ENCODE measurements around the gene TST.

Gene TST

DNA sequence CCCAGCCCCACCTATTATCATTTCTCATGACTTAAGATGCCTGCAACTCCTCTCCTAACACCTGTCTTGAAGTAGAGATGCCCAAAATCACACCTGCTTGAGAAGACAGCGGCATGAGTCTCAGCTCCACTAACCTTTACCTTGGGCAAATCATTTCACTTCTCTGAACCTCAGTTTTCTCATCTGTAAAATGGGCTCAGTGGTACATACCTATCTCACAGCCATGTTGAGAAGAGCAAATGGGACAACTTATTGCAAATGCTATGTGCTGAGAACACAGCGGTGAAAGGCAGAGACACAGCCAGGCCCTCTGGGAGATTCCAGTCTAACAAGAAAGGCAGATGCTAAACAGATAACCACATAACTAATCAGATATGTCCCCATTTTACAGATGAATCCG, 7.8 kb downstream of the TST start:
- no peaks in the 10 kb centered on the region for H3K9me3 ChIP-seq (ENCODE audit: control insufficient read depth, insufficient read depth, low read depth, low read length)
- no peak overlapping the region for H3K9ac ChIP-seq (ENCODE audit: low read length)
- H3K36me3 ChIP-seq (ENCODE audit: control insufficient read depth, insufficient read depth, low read length) = peaks cover 3% of the 10 kb centered on the region; the same call in 1 of the 2 replicates
- H3K27ac ChIP-seq (ENCODE audit: low read depth, low read length) = no peak overlapping the region
- H3K27me3 ChIP-seq (ENCODE audit: control insufficient read depth, insufficient read depth, low read length) = peaks cover 12% of the 10 kb centered on the region
- H3K4me3 ChIP-seq (ENCODE audit: low read depth, low read length) = no peak overlapping the region
- 0 out of 2 replicates have a peak, but pooled peaks cover 3% of the 10 kb centered on the region for H3K4me1 ChIP-seq (ENCODE audit: control insufficient read depth, insufficient read depth, low read length)

DNA sequence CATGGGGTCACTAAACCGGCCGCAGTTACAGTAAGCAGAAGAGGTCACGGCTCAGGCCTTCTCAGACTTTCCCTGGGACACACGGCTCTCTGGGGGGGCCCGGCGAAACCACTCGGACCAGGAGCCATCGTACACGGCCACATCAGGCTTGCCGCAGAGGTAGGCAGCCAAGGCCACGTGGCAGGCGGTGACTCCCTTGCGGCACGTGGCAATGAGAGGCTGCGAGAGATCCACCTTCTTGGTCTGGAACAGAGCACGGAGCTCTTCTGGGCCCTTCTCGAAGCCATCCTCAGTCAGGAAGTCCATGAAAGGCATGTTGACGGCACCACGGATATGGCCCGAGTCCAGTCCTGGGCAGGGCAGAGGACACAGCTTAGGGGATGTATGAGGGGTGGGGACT, 8.3 kb downstream of the TST start:
- H3K27me3 ChIP-seq (ENCODE audit: control insufficient read depth, insufficient read depth, low read length) = peaks cover 12% of the 10 kb centered on the region
- H3K36me3 ChIP-seq (ENCODE audit: control insufficient read depth, insufficient read depth, low read length) = no peaks in the 10 kb centered on the region
- no peak overlapping the region for H3K4me3 ChIP-seq (ENCODE audit: low read depth, low read length)
- no peaks in the 10 kb centered on the region for H3K9me3 ChIP-seq (ENCODE audit: control insufficient read depth, insufficient read depth, low read depth, low read length)
- no peak overlapping the region for H3K9ac ChIP-seq (ENCODE audit: low read length)
- no peak overlapping the region for H3K27ac ChIP-seq (ENCODE audit: low read depth, low read length)
- 0 out of 2 replicates have a peak, but pooled peaks cover 3% of the 10 kb centered on the region for H3K4me1 ChIP-seq (ENCODE audit: control insufficient read depth, insufficient read depth, low read length)

DNA sequence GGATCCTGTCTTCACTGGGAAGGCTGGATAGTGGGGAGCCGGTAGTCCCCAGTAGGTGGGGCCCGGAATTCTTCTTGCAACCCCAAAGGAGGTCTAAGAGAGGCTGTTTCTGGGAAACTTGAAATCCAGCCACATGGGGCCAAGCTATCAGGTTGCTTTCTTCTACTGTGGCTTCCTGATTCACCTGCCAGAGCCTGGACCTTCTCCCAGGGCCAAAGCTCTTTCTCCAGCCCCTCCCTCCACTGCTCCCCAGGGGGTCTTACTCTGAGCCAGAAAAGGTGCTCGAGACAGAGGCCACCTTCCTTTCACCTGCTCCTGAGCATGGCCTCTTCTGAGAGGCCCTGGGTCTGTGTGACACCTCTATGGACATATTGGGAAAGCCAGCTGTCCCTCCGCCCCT, 9.1 kb downstream of the TST start:
- Histone ChIP-seq H3K9ac (ENCODE audit: low read length) (no peak overlapping the region), H3K27ac (ENCODE audit: low read depth, low read length) (no peak overlapping the region), H3K4me3 (ENCODE audit: low read depth, low read length) (no peak overlapping the region), H3K36me3 (ENCODE audit: control insufficient read depth, insufficient read depth, low read length) (no peaks in the 10 kb centered on the region), H3K4me1 (ENCODE audit: control insufficient read depth, insufficient read depth, low read length) (0 out of 2 replicates have a peak, but pooled peaks cover 1% of the 10 kb centered on the region), H3K9me3 (ENCODE audit: control insufficient read depth, insufficient read depth, low read depth, low read length) (no peaks in the 10 kb centered on the region), H3K27me3 (ENCODE audit: control insufficient read depth, insufficient read depth, low read length) (peaks cover 12% of the 10 kb centered on the region)

DNA sequence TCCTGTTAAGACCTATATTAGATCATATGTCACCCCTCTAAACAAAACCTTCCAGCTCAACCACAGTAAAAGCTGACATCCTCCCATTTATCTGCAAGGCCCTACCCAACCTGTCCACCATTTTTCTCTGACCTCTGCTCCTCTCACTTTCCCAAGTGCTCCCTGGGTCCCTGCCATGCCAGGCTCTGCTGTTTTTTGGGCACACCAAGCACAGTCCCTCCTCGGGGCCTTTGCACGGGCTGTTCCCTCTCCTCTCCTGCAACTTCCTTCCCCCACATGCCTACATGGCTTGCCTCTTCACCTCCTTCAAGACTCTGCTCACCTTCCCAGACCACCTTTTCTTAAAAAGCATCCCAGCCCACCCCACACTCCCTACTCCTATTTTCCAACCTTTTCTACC, 9.8 kb downstream of the TST start:
- no peak overlapping the region for H3K27ac ChIP-seq (ENCODE audit: low read depth, low read length)
- H3K36me3 ChIP-seq (ENCODE audit: control insufficient read depth, insufficient read depth, low read length) = no peaks in the 10 kb centered on the region

DNA sequence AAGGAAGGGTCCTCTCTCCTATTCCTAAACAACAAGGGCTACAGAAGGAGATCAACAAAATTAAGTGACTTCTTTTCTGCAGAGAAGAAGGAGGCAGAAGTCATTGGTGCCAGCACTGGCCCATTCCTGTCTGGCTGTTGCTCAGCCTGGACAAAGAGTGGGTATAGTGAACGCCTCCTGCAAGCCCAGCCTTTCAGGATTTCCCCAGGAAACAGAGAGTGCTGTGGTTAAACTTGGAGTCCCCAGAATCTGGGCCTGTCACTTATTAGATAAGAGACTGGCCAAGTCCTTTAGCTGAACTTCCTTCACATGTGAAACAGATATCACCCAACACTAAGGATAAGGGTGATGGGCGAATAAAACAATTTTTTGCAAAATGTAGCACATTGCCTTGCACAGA, 10.9 kb downstream of the TST start:
- Histone ChIP-seq H3K27me3 (ENCODE audit: control insufficient read depth, insufficient read depth, low read length) (peaks cover 12% of the 10 kb centered on the region), H3K9ac (ENCODE audit: low read length) (no peak overlapping the region), H3K4me1 (ENCODE audit: control insufficient read depth, insufficient read depth, low read length) (peaks cover 3% of the 10 kb centered on the region; the same call in 1 of the 2 replicates), H3K36me3 (ENCODE audit: control insufficient read depth, insufficient read depth, low read length) (no peaks in the 10 kb centered on the region), H3K27ac (ENCODE audit: low read depth, low read length) (no peak overlapping the region), H3K9me3 (ENCODE audit: control insufficient read depth, insufficient read depth, low read depth, low read length) (no peaks in the 10 kb centered on the region), H3K4me3 (ENCODE audit: low read depth, low read length) (no peak overlapping the region)

More for the DNA sequence above, 9.8 kb downstream of the TST start:
- H3K4me3 ChIP-seq (ENCODE audit: low read depth, low read length) = no peak overlapping the region
- no peak overlapping the region for H3K9ac ChIP-seq (ENCODE audit: low read length)
- H3K27me3 ChIP-seq (ENCODE audit: control insufficient read depth, insufficient read depth, low read length) = peaks cover 12% of the 10 kb centered on the region
- H3K4me1 ChIP-seq (ENCODE audit: control insufficient read depth, insufficient read depth, low read length) = no peaks in the 10 kb centered on the region
- H3K9me3 ChIP-seq (ENCODE audit: control insufficient read depth, insufficient read depth, low read depth, low read length) = no peaks in the 10 kb centered on the region

DNA sequence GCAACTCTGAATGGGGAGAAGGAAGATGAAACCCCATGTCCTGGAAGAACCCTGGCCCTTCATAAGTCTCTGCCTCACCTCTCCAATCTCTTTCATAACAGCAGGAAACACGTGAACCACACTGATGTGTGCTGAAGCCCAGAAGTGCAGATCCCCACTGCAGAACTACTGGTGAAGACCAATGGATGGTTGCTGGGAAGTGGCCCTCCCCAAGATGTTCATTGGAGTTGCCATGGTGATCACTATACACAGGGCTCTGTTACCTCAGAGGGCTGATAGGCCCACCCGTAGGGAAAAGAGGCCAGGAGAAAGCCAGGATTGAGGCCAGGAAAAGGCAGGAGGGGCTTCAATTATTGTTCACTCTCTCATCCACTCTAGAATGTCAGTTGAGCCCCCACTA, 11.6 kb downstream of the TST start:
- Histone ChIP-seq H3K4me3 (ENCODE audit: low read depth, low read length) (no peak overlapping the region), H3K36me3 (ENCODE audit: control insufficient read depth, insufficient read depth, low read length) (no peaks in the 10 kb centered on the region), H3K27ac (ENCODE audit: low read depth, low read length) (no peak overlapping the region), H3K4me1 (ENCODE audit: control insufficient read depth, insufficient read depth, low read length) (peaks cover 7% of the 10 kb centered on the region), H3K27me3 (ENCODE audit: control insufficient read depth, insufficient read depth, low read length) (peaks cover 12% of the 10 kb centered on the region), H3K9ac (ENCODE audit: low read length) (no peak overlapping the region), H3K9me3 (ENCODE audit: control insufficient read depth, insufficient read depth, low read depth, low read length) (no peaks in the 10 kb centered on the region)

DNA sequence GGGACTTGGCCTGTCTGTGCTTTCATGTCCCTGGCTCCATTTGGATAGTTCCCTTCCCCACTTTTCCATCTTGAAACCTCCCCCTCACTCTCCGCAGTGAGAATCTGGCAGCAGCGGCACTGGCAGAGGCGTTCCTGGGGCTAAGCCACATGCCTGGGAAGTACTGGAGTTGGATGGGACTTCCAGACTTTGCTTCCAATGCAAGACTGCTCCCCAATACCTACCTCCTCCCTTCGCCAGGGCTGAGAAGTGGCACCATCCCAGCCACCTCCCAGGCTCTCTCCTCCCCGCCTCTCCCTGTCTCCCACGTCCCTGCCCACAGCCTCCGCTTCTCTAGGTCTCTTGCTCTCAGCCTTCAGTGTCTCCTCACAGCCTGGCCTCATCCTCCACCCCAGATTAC, 16.6 kb downstream of the TST start:
- Histone ChIP-seq H3K4me1 (ENCODE audit: control insufficient read depth, insufficient read depth, low read length) (peaks cover 23% of the 10 kb centered on the region), H3K27me3 (ENCODE audit: control insufficient read depth, insufficient read depth, low read length) (peaks cover 14% of the 10 kb centered on the region; the same call in 1 of the 2 replicates), H3K36me3 (ENCODE audit: control insufficient read depth, insufficient read depth, low read length) (no peaks in the 10 kb centered on the region), H3K27ac (ENCODE audit: low read depth, low read length) (no peak overlapping the region), H3K9me3 (ENCODE audit: control insufficient read depth, insufficient read depth, low read depth, low read length) (no peaks in the 10 kb centered on the region), H3K4me3 (ENCODE audit: low read depth, low read length) (no peak overlapping the region), H3K9ac (ENCODE audit: low read length) (no peak overlapping the region)

DNA sequence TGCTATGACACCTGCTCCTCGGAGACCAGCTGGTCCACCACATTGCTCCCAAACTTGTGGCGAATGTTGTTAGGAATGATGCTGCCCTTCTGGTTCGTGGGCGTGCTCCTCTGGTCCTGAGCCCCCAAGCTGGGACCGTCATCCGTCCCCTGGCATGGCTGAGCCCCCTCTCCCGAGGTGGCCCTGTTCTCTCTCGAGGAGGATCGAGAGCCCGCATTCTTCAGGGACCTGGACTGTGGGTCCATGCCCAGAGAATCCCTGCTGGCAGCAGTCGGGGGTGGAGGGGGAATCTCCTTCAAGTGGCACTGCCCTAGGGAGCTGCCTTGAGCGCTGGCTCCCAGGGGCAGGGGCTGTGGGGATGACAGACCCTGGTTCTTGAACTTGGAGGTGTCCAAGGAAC, 17.4 kb downstream of the TST start:
- H3K4me1 ChIP-seq (ENCODE audit: control insufficient read depth, insufficient read depth, low read length) = peaks cover 23% of the 10 kb centered on the region
- H3K36me3 ChIP-seq (ENCODE audit: control insufficient read depth, insufficient read depth, low read length) = no peaks in the 10 kb centered on the region
- no peak overlapping the region for H3K4me3 ChIP-seq (ENCODE audit: low read depth, low read length)
- H3K9ac ChIP-seq (ENCODE audit: low read length) = no peak overlapping the region
- H3K27me3 ChIP-seq (ENCODE audit: control insufficient read depth, insufficient read depth, low read length) = 0 out of 2 replicates have a peak, but pooled peaks cover 6% of the 10 kb centered on the region
- H3K9me3 ChIP-seq (ENCODE audit: control insufficient read depth, insufficient read depth, low read depth, low read length) = no peaks in the 10 kb centered on the region
- no peak overlapping the region for H3K27ac ChIP-seq (ENCODE audit: low read depth, low read length)

DNA sequence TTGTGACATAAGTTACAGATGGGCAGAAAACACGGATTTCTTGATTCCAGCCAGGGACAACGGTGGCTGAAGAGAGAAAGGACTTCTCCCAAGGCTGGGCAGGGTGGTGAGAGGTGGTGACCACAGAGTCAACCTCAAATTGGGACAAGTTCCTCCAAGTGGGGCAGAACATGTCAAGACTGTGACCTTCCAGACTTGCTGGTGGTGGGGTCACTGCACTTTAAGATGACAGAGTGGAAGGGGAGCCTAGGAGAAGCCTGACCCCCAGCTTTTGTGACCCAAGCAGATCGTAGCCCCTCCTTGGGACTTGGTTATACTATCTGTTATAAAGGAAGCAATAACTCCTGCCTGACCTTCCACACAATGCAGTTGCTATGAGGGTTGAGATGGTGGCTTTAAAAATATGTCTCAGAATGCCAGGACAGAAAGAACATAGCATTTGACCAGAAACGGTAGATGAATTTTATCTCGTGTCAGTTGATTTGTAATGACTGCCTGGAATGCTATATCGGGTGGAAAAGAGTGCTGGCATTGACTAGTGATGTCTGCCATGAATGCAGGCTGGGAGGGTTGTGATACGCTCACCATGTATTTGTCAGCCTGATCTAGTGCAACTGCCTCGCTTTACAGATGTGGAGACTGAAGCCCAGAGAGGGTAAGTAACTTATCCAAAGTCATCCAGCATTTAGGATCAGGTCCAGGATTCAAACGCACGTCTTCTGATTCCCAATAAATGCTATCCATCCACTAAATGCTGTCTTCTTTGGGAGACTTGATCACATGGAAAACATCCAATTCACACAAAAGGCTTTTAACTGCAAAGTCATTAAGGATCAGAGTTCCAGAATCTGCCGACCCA, 18.3 kb downstream of the TST start:
- Histone ChIP-seq H3K4me1 (ENCODE audit: control insufficient read depth, insufficient read depth, low read length) (peaks cover 23% of the 10 kb centered on the region), H3K36me3 (ENCODE audit: control insufficient read depth, insufficient read depth, low read length) (no peaks in the 10 kb centered on the region), H3K9me3 (ENCODE audit: control insufficient read depth, insufficient read depth, low read depth, low read length) (no peaks in the 10 kb centered on the region), H3K4me3 (ENCODE audit: low read depth, low read length) (no peak overlapping the region), H3K9ac (ENCODE audit: low read length) (no peak overlapping the region), H3K27ac (ENCODE audit: low read depth, low read length) (no peak overlapping the region), H3K27me3 (ENCODE audit: control insufficient read depth, insufficient read depth, low read length) (0 out of 2 replicates have a peak, but pooled peaks cover 3% of the 10 kb centered on the region)

DNA sequence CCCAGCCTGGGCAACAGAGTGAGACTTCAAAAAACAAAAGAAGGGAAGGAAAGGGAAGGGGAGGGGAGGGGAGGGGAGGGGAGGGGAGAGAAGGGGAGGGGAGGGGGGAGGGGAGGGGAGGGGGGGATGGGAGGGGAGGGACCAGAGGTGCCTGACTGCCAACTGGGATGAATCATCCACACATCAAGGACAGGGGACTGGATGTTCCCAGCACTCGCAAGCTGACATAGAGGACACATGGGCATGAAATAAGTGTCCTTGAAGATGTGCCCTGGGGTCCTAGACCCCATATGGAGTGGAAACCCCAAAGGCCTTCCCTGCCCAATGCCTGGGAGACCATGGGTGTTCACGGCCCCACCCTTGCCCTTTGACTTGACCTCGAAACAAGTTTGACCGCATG, 19.8 kb downstream of the TST start:
- Histone ChIP-seq H3K27ac (ENCODE audit: low read depth, low read length) (no peak overlapping the region), H3K36me3 (ENCODE audit: control insufficient read depth, insufficient read depth, low read length) (no peaks in the 10 kb centered on the region), H3K4me3 (ENCODE audit: low read depth, low read length) (no peak overlapping the region), H3K9ac (ENCODE audit: low read length) (no peak overlapping the region), H3K27me3 (ENCODE audit: control insufficient read depth, insufficient read depth, low read length) (0 out of 2 replicates have a peak, but pooled peaks cover 3% of the 10 kb centered on the region), H3K4me1 (ENCODE audit: control insufficient read depth, insufficient read depth, low read length) (peaks cover 23% of the 10 kb centered on the region), H3K9me3 (ENCODE audit: control insufficient read depth, insufficient read depth, low read depth, low read length) (no peaks in the 10 kb centered on the region)

DNA sequence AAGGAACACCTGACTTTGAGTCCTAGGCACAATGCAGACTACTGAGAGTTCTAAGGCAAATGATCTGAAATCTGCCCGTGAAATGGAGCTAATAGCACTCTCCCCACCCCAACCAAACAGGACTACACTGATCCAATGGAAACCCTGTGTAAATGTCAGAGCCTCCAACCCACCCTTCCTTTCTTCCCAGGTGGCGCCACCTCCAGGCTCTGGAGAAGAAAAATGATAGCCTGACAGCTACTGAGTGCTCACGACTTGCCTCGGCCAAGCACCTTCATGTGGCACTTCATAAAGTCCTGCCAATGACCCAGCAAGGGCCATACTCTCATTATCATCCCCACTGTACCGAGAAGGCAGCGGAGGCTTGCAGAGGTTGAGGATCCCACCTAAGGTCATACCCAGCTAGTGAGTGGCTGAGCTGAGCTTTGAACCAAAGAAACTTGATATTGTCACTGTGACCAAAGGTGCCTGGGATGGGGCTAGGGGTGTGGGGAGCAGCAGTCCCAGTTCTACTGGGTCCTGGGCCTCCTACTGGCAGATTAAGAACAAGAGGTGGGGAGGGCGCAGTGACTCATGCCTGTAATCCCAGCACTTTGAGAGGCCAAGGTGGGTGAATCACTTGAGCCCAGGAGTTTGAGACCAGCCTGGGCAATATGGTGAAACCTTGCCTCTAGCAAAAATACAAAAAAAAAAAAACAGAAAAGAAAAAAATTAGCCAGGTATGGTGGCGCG, 20.5 kb downstream of the TST start:
- H3K9me3 ChIP-seq (ENCODE audit: control insufficient read depth, insufficient read depth, low read depth, low read length) = no peaks in the 10 kb centered on the region
- 0 out of 2 replicates have a peak, but pooled peaks cover 3% of the 10 kb centered on the region for H3K27me3 ChIP-seq (ENCODE audit: control insufficient read depth, insufficient read depth, low read length)
- H3K4me1 ChIP-seq (ENCODE audit: control insufficient read depth, insufficient read depth, low read length) = peaks cover 23% of the 10 kb centered on the region
- H3K4me3 ChIP-seq (ENCODE audit: low read depth, low read length) = no peak overlapping the region
- H3K36me3 ChIP-seq (ENCODE audit: control insufficient read depth, insufficient read depth, low read length) = no peaks in the 10 kb centered on the region
- H3K27ac ChIP-seq (ENCODE audit: low read depth, low read length) = no peak overlapping the region
- H3K9ac ChIP-seq (ENCODE audit: low read length) = no peak overlapping the region

Measured in HUES6 (cell line).